ENCODE measurements around the gene SPATA12.

Gene SPATA12

GRCh38 chr3:57083266-57083995 lies 23.0 kb downstream of the SPATA12 start:
- peak; percentile 44 for DNase-seq (ENCODE audit: low read depth)

GRCh38 chr3:57085211-57085610 lies 24.7 kb downstream of the SPATA12 start:
- DNase-seq (ENCODE audit: low read depth), result no peak

GRCh38 chr3:57086201-57086600 lies 25.7 kb downstream of the SPATA12 start:
- peak; percentile 19 for DNase-seq (ENCODE audit: low read depth)

- DNase-seq (ENCODE audit: low read depth), result no peak
Measured at GRCh38 chr3:57087361-57088092, 27.1 kb downstream of the SPATA12 start.

GRCh38 chr3:57088503-57088902 lies 28.0 kb downstream of the SPATA12 start:
- DNase-seq (ENCODE audit: low read depth), result no peak

- no peak for DNase-seq (ENCODE audit: low read depth)
Measured at GRCh38 chr3:57089043-57089442, 28.6 kb downstream of the SPATA12 start.

- DNase-seq (ENCODE audit: low read depth), result peak; percentile 59
Measured at GRCh38 chr3:57091521-57092273, 31.2 kb downstream of the SPATA12 start.

- DNase-seq (ENCODE audit: low read depth), result no peak
Measured at GRCh38 chr3:57093489-57093888, 33.0 kb downstream of the SPATA12 start.

- DNase-seq (ENCODE audit: low read depth), result no peak
Measured at GRCh38 chr3:57093971-57094535, 33.6 kb downstream of the SPATA12 start.

- DNase-seq (ENCODE audit: low read depth), result no peak
Measured at GRCh38 chr3:57094575-57094974, 34.1 kb downstream of the SPATA12 start.

GRCh38 chr3:57095363-57095762 lies 34.9 kb downstream of the SPATA12 start:
- no peak for DNase-seq (ENCODE audit: low read depth)

GRCh38 chr3:57097536-57097935 lies 37.1 kb downstream of the SPATA12 start:
- DNase-seq (ENCODE audit: low read depth), result no peak

- DNase-seq (ENCODE audit: low read depth), result no peak
Measured at GRCh38 chr3:57098418-57099310, 38.2 kb downstream of the SPATA12 start.

- DNase-seq (ENCODE audit: low read depth), result peak; percentile 68
Measured at GRCh38 chr3:57100046-57100695, 39.7 kb downstream of the SPATA12 start.

- no peak for DNase-seq (ENCODE audit: low read depth)
Measured at GRCh38 chr3:57105585-57105984, 45.1 kb downstream of the SPATA12 start.

- DNase-seq (ENCODE audit: low read depth), result no peak
Measured at GRCh38 chr3:57108684-57109083, 48.2 kb downstream of the SPATA12 start.

GRCh38 chr3:57109437-57110199 lies 49.2 kb downstream of the SPATA12 start:
- no peak for DNase-seq (ENCODE audit: low read depth)

GRCh38 chr3:57110214-57110613 lies 49.8 kb downstream of the SPATA12 start:
- no peak for DNase-seq (ENCODE audit: low read depth)

- no peak for DNase-seq (ENCODE audit: low read depth)
Measured at GRCh38 chr3:57110798-57111197, 50.3 kb downstream of the SPATA12 start.

- DNase-seq (ENCODE audit: low read depth), result peak; percentile 18
Measured at GRCh38 chr3:57112206-57112605, 51.7 kb downstream of the SPATA12 start.
